ENCODE measurements around the gene SH3TC1.

The SH3TC1 gene

DNA sequence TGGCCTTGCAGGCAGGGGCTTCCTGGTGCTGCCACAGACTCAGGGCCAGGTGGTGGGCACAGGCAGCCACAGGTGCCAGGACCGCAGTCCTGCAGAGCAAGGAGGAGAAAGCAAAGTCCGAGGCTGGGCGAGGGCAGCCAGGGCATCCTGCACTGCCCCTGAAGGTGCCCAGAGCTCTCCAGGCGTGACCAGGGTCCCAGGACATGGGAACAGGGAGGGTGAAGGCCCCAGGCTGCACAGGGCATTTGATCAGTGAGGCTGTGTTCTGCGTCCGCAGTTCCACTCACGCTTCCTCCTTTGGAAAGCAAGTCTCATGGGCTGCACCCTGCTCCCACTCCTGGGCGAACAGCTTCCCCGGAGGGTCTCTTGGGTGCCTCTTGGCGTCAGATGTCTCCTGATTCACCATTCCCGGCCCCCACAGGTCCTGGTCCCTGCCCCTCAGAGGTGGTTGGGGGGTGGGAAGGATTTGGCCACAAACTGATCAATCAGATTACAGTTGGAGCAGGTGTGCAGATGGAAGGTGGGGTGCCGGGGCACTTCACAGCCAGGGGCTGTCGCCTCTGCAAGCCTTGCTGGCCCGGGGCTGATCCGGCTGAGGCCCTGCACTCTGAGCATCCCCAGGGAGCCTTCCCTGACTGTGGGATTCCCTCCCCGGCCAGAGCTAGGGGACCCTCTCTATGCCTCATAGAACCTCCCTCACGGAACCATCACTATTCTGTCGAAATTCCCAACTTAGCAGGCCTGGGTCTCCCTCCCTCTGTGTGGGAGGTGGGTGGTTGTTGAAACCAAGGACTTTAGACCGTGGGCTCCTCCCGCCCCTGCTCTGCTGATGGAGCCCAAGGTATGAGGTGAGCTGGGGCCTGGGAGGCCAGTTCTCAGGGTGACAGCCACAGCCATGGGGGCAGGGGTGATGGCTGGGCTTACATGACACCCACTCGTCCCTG lies 3.3 kb downstream of the SH3TC1 start:
- Histone ChIP-seq H3K27ac (no peak overlapping the region), H3K4me1 (peaks cover 0 to 24% (median 9%) of the 10 kb centered on the region in 4 donors), H3K36me3 (peaks cover 0 to 5% (median 0%) of the 10 kb centered on the region in 3 donors), H3K9me3 (no peaks in the 10 kb centered on the region), H3K27me3 (peaks cover 0 to 8% of the 10 kb centered on the region in 2 donors), H3K4me3 (peak overlapping the region; percentile 20 to 38)
- intact Hi-C loops (cut with DNase I; ENCODE audit: low total_unique reads) = no loop called here
- DNase-seq = no peak
- TF ChIP-seq, protein P1, sequence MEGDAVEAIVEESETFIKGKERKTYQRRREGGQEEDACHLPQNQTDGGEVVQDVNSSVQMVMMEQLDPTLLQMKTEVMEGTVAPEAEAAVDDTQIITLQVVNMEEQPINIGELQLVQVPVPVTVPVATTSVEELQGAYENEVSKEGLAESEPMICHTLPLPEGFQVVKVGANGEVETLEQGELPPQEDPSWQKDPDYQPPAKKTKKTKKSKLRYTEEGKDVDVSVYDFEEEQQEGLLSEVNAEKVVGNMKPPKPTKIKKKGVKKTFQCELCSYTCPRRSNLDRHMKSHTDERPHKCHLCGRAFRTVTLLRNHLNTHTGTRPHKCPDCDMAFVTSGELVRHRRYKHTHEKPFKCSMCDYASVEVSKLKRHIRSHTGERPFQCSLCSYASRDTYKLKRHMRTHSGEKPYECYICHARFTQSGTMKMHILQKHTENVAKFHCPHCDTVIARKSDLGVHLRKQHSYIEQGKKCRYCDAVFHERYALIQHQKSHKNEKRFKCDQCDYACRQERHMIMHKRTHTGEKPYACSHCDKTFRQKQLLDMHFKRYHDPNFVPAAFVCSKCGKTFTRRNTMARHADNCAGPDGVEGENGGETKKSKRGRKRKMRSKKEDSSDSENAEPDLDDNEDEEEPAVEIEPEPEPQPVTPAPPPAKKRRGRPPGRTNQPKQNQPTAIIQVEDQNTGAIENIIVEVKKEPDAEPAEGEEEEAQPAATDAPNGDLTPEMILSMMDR (IDR thresholded peaks at IDR 0.05) = no peak

DNA sequence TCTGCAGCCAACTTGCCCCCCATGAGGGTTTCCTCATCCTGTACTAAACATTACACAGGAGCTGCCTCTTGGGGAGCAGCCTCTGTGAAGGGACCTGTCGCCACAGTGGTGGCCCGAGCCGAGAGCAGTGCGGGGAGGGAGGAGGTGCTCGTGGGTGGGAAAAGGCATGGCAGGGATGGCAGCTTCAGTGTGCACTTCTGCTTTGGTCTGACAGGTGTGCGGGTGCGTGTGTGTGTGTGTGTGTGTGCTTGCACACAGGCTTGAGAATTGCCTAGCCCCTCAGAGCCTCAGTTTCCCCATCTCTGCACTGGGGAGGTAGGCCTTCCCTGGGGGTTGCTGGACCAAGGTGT lies 3.9 kb downstream of the SH3TC1 start:
- H3K27me3 ChIP-seq = peaks cover 0 to 13% of the 10 kb centered on the region in 2 donors
- peaks cover 0 to 5% (median 0%) of the 10 kb centered on the region in 3 donors for H3K36me3 ChIP-seq
- H3K9me3 ChIP-seq = no peaks in the 10 kb centered on the region
- intact Hi-C loops (cut with DNase I; ENCODE audit: low total_unique reads) = no loop called here
- H3K27ac ChIP-seq = no peak overlapping the region
- H3K4me1 ChIP-seq = peaks cover 0 to 24% (median 9%) of the 10 kb centered on the region in 4 donors
- DNase-seq = no peak
- TF ChIP-seq, protein P1 (IDR thresholded peaks at IDR 0.05) = no peak
- no peak overlapping the region for H3K4me3 ChIP-seq

DNA sequence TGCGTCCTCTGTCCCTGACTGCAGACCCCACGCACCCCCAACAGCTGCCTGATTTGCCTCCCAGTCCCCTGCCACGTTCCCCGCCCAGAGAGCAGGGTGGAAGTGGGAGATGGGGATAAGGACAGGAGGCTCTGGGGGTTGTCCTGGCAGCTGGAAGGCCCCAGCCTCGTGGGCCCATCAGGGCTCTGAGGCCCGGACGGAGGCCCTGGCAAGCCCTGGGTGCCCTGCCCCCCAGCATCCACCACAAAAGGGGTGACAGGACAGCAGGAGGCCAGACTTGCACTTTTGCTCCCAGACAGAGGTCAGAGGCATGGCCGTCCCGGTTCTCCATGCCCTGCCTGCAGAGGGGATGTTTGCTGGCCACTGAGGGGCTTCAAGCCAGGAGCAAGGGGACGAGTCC lies 4.7 kb downstream of the SH3TC1 start:
- H3K36me3 ChIP-seq = peaks cover 0 to 5% (median 0%) of the 10 kb centered on the region in 3 donors
- peaks cover 0 to 18% (median 8%) of the 10 kb centered on the region in 4 donors for H3K4me1 ChIP-seq
- H3K27ac ChIP-seq = no peak overlapping the region
- no peaks in the 10 kb centered on the region for H3K9me3 ChIP-seq
- H3K4me3 ChIP-seq = no peak overlapping the region
- TF ChIP-seq, protein P1 (IDR thresholded peaks at IDR 0.05) = no peak
- peaks cover 0 to 18% of the 10 kb centered on the region in 2 donors for H3K27me3 ChIP-seq
- intact Hi-C loops (cut with DNase I; ENCODE audit: low total_unique reads) = no loop called here
- DNase-seq = no peak

DNA sequence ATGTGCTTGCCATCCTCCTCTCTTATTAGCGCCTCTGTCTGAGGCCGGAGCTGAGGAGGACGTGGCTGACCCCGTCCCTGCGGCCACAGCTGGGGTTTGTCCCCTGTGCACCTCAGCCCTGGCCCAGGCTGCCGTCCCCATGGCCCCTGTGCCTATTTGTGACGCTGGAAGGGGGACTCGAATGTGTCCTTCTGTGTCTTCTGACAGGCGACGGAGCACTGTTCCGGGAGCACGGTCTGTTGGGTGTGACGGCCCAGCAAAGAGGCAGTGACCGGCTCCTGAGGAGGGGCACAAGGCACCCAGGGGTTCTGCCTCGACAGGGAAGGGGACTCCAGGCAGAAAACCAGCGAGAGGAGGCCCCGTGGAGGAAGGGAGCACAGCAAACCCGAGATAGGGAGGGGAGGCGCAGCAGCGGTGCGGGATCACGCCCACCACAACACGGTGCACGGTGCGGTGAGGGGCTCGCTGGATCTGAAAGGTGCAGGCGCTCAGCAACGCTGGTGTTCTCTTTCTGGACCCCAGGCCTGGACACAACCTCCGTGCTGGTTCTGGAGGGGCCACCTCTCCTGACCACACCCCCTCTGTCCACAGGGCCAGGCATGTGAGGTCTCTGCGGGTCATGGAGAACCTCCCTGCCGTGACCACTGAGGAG lies 5.6 kb downstream of the SH3TC1 start:
- no peaks in the 10 kb centered on the region for H3K9me3 ChIP-seq
- peaks cover 0 to 9% (median 0%) of the 10 kb centered on the region in 4 donors for H3K4me1 ChIP-seq
- no peak for DNase-seq
- intact Hi-C loops (cut with DNase I; ENCODE audit: low total_unique reads) = no loop called here
- peaks cover 0 to 26% of the 10 kb centered on the region in 2 donors for H3K27me3 ChIP-seq
- no peak overlapping the region for H3K4me3 ChIP-seq
- H3K36me3 ChIP-seq = peaks cover 0 to 5% (median 0%) of the 10 kb centered on the region in 3 donors
- H3K27ac ChIP-seq = no peak overlapping the region
- TF ChIP-seq, protein P1 (IDR thresholded peaks at IDR 0.05) = no peak

DNA sequence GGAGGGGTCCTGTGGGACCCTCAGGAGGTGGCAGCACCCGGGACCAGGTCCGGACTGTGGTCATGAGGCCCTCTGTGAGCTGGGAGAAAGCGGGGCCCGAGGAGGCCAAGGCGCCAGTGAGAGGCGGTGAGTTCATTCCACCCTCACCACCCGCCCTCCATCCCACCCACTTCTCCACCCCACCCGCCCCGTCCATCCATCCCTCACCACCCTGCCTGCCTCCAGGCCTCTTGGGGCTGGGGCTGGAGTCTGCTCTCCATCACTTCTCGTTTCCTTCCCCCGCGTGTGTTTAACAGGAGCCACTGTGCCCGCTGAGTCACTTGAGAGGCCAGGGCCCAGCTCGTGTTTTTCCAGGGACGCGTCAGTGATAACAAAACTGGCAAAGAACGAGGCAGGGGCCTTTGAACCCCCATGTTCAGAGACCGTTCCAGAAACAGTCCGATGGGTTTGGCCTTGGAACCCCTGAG lies 6.2 kb downstream of the SH3TC1 start:
- TF ChIP-seq, protein P1 (IDR thresholded peaks at IDR 0.05) = no peak
- intact Hi-C loops (cut with DNase I; ENCODE audit: low total_unique reads) = no loop called here
- H3K4me3 ChIP-seq = no peak overlapping the region
- peaks cover 0 to 5% (median 0%) of the 10 kb centered on the region in 3 donors for H3K36me3 ChIP-seq
- H3K27ac ChIP-seq = no peak overlapping the region
- H3K4me1 ChIP-seq = peaks cover 0 to 4% (median 0%) of the 10 kb centered on the region in 4 donors
- H3K27me3 ChIP-seq = peaks cover 0 to 31% of the 10 kb centered on the region in 2 donors
- DNase-seq = no peak
- H3K9me3 ChIP-seq = no peaks in the 10 kb centered on the region

Measured in tibial artery (tissue), 4 donors.